Measurements from ENCODE around the gene LILRB2.

DNA sequence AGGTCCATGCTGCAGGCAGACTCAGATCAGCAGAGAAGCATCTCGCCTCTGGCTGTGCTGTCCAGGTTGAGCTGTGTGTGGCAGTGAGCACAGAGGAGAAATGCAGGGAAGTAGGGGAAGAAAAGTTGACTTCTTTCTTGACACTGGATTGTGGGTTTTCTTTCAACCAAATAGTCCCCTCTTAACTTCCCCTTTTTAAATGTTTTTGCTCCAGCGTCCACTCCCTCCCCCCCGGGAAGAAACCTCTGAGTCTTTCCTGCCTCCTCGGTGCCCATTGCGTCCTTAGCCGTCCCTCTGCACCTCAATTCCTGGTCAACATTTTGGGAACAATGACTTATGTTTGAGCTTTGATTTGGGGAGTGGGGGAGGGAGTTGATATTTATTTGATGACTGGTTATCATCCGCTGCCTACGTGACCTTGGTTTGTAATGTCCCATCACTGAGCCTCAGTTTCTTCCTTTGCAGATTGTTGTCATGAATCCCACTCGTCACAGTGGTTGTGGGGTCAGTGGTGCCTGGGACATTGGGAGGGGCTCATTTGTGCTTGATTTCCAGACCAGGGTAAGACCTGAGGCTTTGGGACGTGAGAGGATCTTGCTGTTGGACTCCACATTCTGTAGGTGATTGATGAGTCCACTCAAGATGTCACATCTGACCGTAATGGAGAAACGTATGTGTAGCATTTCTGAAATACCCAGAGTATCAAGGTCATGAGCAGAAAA is at the start of gene LILRB2:
- TF ChIP-seq POLR2A (IDR thresholded peaks at IDR 0.05), result no peak
- TF ChIP-seq CTCF (IDR thresholded peaks at IDR 0.05), result no peak

Measured in right lobe of liver (tissue), 4 donors.